ENCODE measurements around the gene TTK. TPM values are rescaled to one million over a fixed set of nuclear protein-coding genes. Genes with fewer than 3 reads are reported as not detected.

Gene TTK
- total RNA-seq, 2 donors from 2014 or later: 8.9 to 25.3 TPM

- no peak for TF ChIP-seq CTCF (IDR thresholded peaks at IDR 0.05)
- Histone ChIP-seq H3K4me1 (no peaks in the 10 kb centered on the region), H3K9me3 (no peaks in the 10 kb centered on the region), H3K36me3 (no peaks in the 10 kb centered on the region), H3K9ac (ENCODE audit: low read depth in 2 of 2, low read length in 2 of 2) (no peak overlapping the region), H3K27me3 (no peaks in the 10 kb centered on the region), H3K4me3 (peak overlapping the region; percentile 55), H3K27ac (no peak overlapping the region)
- no peak for DNase-seq
- intact Hi-C loops (cut with DNase I): no loop called here
These were observed 957 bp downstream of the TTK start for GRCh38 chr6:80005406-80005805.

GRCh38 chr6:80006541-80006940 is 2.1 kb downstream of the TTK start:
- no peaks in the 10 kb centered on the region for H3K36me3 ChIP-seq
- no peak overlapping the region for H3K4me3 ChIP-seq
- no peak overlapping the region for H3K9ac ChIP-seq (ENCODE audit: low read depth in 2 of 2, low read length in 2 of 2)
- no peaks in the 10 kb centered on the region for H3K4me1 ChIP-seq
- no peak for DNase-seq
- H3K27me3 ChIP-seq: no peaks in the 10 kb centered on the region
- intact Hi-C loops (cut with DNase I): no loop called here
- H3K9me3 ChIP-seq: no peaks in the 10 kb centered on the region
- TF ChIP-seq CTCF (IDR thresholded peaks at IDR 0.05): no peak
- H3K27ac ChIP-seq: no peak overlapping the region

DNA sequence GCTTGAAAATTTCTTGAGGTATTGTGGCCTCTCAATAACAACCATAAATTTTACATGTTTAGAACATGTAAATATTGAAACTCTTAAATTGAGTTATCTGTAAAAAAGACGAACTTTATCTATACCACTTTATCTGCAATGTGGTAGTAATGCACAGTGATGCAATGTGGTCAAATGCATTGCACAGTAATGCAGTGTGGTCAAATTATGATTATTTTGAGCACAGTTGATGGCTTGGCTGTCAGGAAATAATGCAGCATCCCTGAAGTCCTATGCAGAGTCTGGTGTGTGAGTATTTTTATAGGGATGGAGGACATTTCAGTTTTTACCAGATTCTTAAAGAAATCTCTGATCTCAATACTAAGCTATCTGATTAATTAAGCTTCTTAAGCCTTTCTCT is 5.1 kb downstream of the TTK start:
- intact Hi-C loops (cut with DNase I): no loop called here
- Histone ChIP-seq H3K27me3 (no peaks in the 10 kb centered on the region), H3K4me1 (no peaks in the 10 kb centered on the region), H3K4me3 (no peak overlapping the region), H3K9me3 (no peaks in the 10 kb centered on the region), H3K9ac (ENCODE audit: low read depth in 2 of 2, low read length in 2 of 2) (no peak overlapping the region), H3K27ac (no peak overlapping the region), H3K36me3 (no peaks in the 10 kb centered on the region)
- no peak for DNase-seq
- TF ChIP-seq CTCF (IDR thresholded peaks at IDR 0.05): no peak

GRCh38 chr6:80010288-80010687 is 5.8 kb downstream of the TTK start:
- Histone ChIP-seq H3K9me3 (no peaks in the 10 kb centered on the region), H3K36me3 (no peaks in the 10 kb centered on the region), H3K4me3 (no peak overlapping the region), H3K27me3 (no peaks in the 10 kb centered on the region), H3K27ac (no peak overlapping the region), H3K9ac (ENCODE audit: low read depth in 2 of 2, low read length in 2 of 2) (no peak overlapping the region), H3K4me1 (no peaks in the 10 kb centered on the region)
- intact Hi-C loops (cut with DNase I): no loop called here
- no peak for TF ChIP-seq CTCF (IDR thresholded peaks at IDR 0.05)
- DNase-seq: no peak

GRCh38 chr6:80015839-80016435 is 11.5 kb downstream of the TTK start:
- no peak overlapping the region for H3K4me3 ChIP-seq
- H3K27me3 ChIP-seq: no peaks in the 10 kb centered on the region
- TF ChIP-seq CTCF (IDR thresholded peaks at IDR 0.05): no peak
- intact Hi-C loops (cut with DNase I): no loop called here
- no peaks in the 10 kb centered on the region for H3K4me1 ChIP-seq
- H3K9ac ChIP-seq (ENCODE audit: low read depth in 2 of 2, low read length in 2 of 2): no peak overlapping the region
- H3K9me3 ChIP-seq: no peaks in the 10 kb centered on the region
- DNase-seq: no peak
- H3K36me3 ChIP-seq: no peaks in the 10 kb centered on the region
- H3K27ac ChIP-seq: no peak overlapping the region

Measured in colonic mucosa (tissue), 4 donors.